Measurements from ENCODE around the gene PTPN21.
A peak's percentile ranks its signal among the peaks of the same experiment; 100 is the strongest.

PTPN21 gene

GRCh38 chr14:88554457-88555286 is at the start of gene PTPN21:
PTPN21 (minus strand) TSS chr14:88555007; CDS start chr14:88550417, 4,590 bp downstream.
- no peak for DNase-seq

DNA sequence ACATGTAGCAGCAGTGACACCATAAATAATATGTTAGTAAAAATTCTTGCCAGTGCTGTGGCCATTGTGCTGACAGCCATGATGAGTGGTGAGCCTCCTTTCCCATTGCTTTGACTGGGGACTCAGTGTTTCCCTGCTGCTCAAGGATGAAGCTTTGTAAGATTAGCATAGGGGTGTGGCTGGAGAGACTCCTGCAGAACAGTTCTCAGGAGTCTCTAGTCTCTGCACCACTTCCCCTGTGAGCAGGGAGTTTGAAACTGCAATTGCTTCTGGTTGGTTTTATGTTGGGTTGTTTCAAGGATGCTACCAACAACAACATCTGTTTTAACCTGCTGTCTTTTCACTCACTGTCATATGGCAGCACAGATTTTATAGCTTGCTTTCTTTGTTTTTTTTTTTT is 49.4 kb upstream of the PTPN21 start:
- no peak for DNase-seq

DNA sequence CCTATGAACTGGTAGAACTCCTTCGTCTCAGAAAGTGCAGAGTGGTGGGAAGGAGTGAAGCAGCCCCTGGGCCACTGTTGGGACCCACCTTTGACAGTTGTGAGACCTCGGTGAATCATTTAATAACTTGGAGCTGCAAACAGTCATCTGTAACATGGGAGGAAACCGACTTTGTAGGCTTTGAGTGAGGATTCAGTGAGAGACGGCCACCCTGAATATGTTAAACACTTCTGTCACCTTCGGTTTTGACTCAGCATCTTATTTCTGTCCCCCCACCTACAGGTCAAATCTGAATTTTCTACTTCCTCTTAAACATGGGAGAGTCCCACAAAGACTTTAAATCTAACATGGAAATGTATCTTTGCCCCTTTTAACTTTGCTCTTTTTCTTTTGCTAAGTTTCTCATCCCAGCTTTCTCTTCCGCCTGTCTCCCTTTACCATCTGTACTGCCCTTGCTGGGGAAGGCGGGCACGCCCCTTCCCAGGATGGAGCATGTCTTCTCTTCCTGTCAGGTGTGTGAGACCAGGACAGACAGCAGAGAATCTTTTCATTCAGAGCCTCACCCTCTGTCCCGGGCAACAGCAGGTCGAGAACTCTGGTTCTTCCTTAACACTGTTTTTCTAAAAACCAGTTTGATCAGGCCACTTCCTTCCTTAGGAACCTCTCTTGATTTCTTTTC is 45.1 kb upstream of the PTPN21 start:
- DNase-seq: no peak

DNA sequence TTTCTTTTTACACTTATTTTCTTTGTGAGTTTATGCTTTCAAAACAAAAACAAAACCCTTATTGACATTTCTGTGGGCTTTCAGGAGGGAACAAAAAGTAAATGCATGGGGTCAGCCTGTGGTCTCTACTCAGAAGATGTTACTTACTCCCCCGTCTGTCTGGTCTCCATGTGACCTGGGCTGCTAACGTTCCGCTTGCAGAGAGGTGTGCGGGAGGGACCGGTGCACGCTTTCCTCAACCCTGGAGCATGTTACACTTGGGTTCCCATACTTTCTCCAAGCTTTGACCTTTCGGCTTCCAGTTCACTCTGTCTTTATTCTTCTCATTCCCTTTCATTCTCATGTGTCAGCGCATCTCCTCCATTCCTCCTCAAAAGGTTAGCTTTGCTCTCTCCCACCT is 44.5 kb upstream of the PTPN21 start:
- DNase-seq: no peak

- no peak for DNase-seq
These were observed 43.4 kb upstream of the PTPN21 start for GRCh38 chr14:88598097-88598675.

DNA sequence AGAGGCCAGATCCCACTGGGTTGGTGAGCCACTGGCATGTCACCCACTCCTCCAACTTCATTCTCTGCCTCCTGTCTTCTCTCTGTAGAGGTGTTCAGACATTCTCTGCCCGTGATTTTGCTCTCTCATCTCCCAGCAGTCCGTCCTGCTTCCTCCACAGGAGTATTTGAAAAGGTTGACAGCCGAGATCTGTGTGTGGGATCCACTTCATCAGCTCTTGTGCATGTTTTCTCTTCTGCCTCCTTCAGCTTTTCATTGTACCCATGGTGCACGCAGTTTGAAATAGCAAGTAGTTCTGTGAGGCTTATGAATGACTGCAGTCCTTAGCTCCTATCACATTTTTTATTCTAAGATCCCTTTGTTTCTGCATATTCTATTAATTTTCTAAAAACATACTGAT is 42.8 kb upstream of the PTPN21 start:
- no peak for DNase-seq

DNA sequence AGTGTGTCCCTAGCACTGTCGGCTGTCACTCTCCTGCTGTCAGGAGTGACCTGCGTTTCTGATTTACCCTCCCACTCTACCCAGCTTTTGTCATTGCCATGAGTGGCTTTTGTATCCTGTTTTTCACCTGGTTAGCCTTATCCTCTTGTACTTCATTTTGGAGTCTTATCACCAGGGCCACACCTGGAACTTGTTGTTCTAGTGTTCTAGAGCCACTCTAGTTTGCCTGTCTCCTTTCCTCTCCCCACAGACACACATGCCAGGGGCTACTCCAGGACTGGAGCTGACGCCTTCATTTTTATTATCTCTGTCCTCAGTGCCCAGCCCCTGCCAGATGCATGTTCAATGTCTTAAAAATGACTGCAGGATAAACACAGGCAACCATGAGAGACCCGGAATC is 42.2 kb upstream of the PTPN21 start:
- no peak for DNase-seq

DNA sequence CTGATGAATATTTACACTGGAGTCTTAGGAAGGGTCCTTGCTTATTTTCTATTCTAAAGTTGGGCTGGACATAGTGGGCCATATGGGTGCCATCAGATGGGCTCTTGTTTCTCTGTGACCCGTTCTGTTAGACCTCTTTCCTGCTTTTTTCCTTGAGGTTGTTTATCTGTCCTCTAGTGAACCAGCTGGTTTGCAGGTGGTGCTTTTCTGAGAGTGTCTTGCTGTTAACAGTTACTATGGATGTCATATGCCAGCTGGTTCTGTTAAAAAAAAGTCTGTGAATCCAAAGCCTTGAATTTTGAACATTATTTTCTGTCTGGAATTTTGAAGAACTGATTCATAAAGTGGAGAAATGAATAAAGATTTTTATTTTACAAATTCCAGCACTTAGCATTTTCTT is 37.2 kb upstream of the PTPN21 start:
- DNase-seq: no peak

DNA sequence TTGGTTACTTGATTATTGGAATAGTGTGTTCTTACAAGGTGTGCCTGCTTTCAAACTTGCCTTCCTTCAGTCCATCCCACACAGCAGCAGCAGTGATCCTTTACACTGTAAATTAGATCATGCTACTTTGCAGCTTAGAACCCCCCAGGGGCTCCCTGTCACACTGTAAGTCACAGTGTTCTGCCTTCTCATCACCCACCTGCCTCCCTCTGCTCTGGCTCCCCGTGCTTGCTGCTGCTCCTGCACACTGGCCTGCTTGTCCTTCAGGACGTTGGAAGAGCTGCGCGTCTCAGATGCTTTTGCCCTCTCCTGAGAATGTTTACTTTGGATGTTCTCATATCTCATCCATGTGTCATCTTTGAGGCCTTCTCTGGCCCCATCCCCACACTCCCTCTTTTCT is 35.4 kb upstream of the PTPN21 start:
- no peak for DNase-seq

- no peak for DNase-seq
These were observed 33.3 kb upstream of the PTPN21 start for GRCh38 chr14:88588081-88588480.

- DNase-seq: no peak
These were observed 29.6 kb upstream of the PTPN21 start for GRCh38 chr14:88584451-88584850.

DNA sequence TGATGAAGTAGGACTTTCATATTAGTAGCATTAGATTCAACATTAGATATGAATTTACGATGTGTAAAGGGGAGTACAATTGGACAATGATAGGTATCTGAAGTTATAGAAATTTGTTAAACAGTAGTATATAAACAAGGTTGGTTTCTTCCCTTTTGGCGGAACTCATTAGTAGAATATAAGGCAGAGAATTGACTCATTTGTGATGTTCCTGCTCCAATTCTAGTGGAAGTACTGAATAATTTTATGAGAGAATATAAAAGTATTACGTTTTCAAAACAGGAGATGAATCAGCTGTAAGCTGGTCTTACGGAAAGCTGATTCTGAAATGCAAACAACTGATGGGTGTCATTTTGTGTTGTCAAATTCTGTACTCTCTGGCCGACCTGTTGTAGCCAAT is 21.4 kb upstream of the PTPN21 start:
- DNase-seq: no peak

DNA sequence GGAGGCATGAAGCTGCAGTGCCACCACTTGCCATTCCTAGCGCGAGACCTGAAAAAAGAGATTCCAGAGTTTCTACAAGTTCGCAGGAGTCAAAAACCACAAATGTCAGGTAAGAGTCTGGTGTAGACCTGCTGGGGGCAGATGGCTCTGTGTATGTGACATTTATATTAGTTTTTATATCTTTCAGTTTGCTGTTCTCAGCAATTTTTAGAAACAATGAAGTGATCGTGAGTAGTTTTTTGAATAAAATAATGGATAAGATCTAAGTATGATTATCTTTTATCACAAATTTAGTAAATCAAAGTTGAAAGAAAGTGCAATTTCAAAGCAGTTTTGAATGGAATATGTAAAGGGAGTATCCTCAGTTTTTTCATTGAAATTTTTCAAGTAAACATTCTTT is 17.3 kb upstream of the PTPN21 start:
- no peak for DNase-seq

- DNase-seq: no peak
These were observed 13.4 kb upstream of the PTPN21 start for GRCh38 chr14:88568196-88568595.

GRCh38 chr14:88565427-88565826 is 10.6 kb upstream of the PTPN21 start:
- DNase-seq: no peak

DNA sequence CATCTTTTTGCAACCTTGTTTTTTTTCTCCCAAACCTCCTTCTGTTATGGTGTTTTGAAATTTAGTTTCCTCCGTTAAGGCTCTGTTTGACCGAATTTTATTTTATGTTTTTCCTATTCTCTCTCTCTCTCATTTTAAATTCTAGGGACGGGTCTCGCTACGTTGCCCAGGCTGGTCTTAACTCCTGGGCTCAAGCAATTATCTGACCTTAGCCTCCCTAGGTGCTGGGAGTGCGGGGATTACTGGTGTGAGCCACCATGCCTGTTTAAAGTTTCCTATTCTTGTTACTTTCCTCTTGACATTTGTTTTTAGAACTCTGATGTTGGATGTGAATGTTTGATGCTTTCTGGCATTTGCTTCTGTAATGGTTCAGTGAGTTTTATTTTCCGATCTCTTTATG is 9.0 kb upstream of the PTPN21 start:
- DNase-seq: no peak

DNA sequence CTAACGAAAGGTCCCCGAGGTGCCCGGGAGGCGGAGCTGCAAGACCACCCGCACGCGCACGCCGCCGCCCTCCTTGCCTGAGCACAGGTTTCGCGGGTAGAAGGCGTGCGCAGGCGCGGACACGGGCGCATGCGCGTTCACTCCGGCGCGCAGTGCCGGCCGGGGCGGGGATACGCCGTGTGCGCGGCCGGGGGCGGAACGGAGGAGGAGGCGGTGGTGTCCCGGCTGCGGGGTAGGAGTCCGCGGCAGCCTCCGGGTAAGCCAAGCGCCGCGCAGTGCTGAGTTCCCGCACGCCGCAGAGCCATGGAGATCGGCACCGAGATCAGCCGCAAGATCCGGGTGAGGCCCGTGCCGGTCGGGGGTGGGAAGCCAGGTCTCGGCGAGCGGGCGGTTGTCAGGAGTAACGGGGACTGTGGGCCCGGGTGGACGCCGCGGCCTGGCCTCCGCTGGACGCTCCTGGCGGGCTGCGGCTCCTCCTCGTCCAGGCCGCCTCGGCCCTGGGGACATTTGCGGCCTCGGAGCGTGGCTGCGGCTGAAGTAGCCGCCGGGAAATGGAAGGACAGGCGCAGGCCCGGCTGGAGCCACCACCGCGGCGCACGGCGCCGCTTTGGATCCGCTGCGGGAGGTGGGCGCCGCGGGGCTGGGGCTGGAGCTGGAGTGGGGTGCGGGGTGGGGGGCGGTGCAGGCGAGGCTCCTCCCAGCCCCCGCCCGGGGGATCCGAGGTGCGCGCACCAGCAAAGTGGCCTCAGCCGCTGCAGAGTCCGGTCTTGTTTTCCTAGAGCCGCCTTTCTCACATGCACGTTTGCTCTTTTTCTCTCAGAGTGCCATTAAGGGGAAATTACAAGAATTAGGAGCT is 8.3 kb upstream of the PTPN21 start, which contains the start of gene ZC3H14:
Gene ZC3H14 (plus strand): TSS at position 207 of the 856 bp plus-strand sequence. CDS start 97 bp downstream, at position 304.
- peak; percentile 88 for DNase-seq

- DNase-seq: no peak
These were observed 7.7 kb upstream of the PTPN21 start for GRCh38 chr14:88562532-88562830.

DNA sequence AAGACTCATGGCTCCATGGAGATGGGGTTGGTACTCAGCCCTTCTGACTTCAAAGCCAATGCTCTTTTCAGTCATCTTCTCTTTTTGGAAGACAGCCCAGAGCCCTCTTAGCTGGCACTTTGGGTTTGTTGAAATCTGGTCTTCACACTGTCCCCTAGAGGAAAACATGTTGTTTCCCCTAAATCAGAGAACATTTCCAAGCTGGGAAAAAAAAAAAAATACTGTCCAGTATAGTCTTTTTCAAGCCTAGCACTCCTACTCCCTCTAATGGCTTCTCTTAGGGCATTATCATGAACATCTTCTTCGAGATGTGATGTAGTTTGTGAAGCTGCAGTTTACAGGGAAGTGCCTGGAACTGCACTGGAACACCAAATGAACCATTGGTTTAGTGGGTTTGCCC is 5.0 kb upstream of the PTPN21 start:
- DNase-seq: no peak

GRCh38 chr14:88556581-88556980 is 1.8 kb upstream of the PTPN21 start:
- no peak for DNase-seq

GRCh38 chr14:88553886-88554456 is 836 bp downstream of the PTPN21 start:
- no peak for DNase-seq

DNA sequence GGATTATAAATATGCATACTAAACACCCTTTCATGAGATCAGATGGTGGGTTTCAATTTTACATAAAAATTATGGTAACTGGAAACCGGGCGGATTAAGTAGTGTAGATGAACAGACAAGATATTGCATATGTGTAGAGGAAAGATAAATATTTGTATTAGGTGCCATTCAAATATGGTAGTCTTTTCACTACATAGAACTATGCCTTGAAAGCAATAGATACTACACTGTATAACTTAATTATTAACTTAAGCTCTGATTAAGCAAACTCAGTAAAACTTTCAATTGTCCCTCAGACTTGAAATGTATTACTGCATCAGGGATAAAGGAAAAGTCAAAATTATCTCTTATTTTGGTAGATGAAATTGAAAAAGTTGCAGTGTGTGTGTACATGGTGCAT is 1.9 kb downstream of the PTPN21 start:
- DNase-seq: no peak

DNA sequence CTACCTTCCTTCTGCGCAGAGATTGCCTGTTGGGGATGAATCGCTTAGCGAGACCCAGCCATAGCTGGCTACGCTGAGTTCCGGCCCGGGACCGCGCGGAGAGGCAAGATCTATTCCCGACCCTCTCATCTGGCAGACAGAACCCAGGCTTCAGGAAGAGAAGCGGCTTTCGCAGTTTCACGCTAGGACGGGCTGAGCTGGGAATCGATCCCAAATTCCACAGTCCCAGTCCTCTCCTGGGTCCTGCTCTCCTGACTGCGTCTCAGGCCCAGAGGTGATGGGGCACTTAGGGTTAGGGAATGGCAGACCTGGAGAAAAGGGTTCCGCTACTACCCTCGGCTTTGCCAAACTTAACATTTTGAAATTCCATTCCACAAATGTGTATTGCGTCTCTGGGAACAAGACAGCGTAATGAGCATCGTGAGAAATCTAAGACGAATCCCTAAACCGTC is 2.8 kb downstream of the PTPN21 start:
- no peak for DNase-seq
